Right renal cortex interstitium (tissue), 3 donors: ENCODE results near the gene LRMDA. TPM values are rescaled to one million over a fixed set of nuclear protein-coding genes. Genes with fewer than 3 reads are reported as not detected.
A peak's percentile ranks its signal among the peaks of the same experiment; 100 is the strongest.
"Not testable (repeated sequence)": the region's sequence is repeated elsewhere in the genome, so short reads cannot be mapped to it uniquely, and the experiment has no call there.

Source experiments
- DNase-seq, 3 donors: peaks; one replicate each; pipeline ENCODE4 v3.0.0-alpha.2; 2013; ENCODE audit warnings: low read depth in 3 of 3, low spot score in 2 of 3
- polyA plus RNA-seq, 3 donors: library from polyadenylated mRNA; unstranded; fragments of 120-200 nt; gene quantifications; one replicate each; pipeline ENCODE4 v1.2.1, GENCODE V29; 2013; ENCODE audit not compliant: insufficient read length in 3 of 3

The LRMDA gene
- polyA plus RNA-seq, 3 donors: 20.9 to 21.7 (median 21.2) TPM

- DNase-seq: no peak
Observed at GRCh38 chr10:76459016-76459730, 1027.7 kb downstream of the LRMDA start.

- no peak for DNase-seq
Observed at GRCh38 chr10:76461024-76461423, 1029.6 kb downstream of the LRMDA start.

GRCh38 chr10:76463111-76463510 is 1031.7 kb downstream of the LRMDA start:
- no peak for DNase-seq

GRCh38 chr10:76466836-76467503 is 1035.5 kb downstream of the LRMDA start:
- no peak for DNase-seq

- DNase-seq: no peak
Observed at GRCh38 chr10:76469675-76470074, 1038.3 kb downstream of the LRMDA start.

GRCh38 chr10:76479103-76479790 is 1047.8 kb downstream of the LRMDA start:
- DNase-seq: no peak

GRCh38 chr10:76481178-76481577 is 1049.8 kb downstream of the LRMDA start:
- DNase-seq: no peak

GRCh38 chr10:76487582-76487981 is 1056.2 kb downstream of the LRMDA start:
- DNase-seq: no peak

- no peak for DNase-seq
Observed at GRCh38 chr10:76488602-76489001, 1057.2 kb downstream of the LRMDA start.

GRCh38 chr10:76491216-76491615 is 1059.8 kb downstream of the LRMDA start:
- DNase-seq: no peak

GRCh38 chr10:76492026-76492425 is 1060.6 kb downstream of the LRMDA start:
- DNase-seq: no peak

- DNase-seq: no peak
Observed at GRCh38 chr10:76492678-76493472, 1061.5 kb downstream of the LRMDA start.

- no peak for DNase-seq
Observed at GRCh38 chr10:76497666-76498065, 1066.2 kb downstream of the LRMDA start.

GRCh38 chr10:76504823-76505222 is 1073.4 kb downstream of the LRMDA start:
- DNase-seq: no peak

- no peak for DNase-seq
Observed at GRCh38 chr10:76509446-76509845, 1078.0 kb downstream of the LRMDA start.

GRCh38 chr10:76514321-76514720 is 1082.9 kb downstream of the LRMDA start:
- DNase-seq: no peak

- no peak for DNase-seq
Observed at GRCh38 chr10:76514869-76515268, 1083.4 kb downstream of the LRMDA start.

- no peak for DNase-seq
Observed at GRCh38 chr10:76522547-76522946, 1091.1 kb downstream of the LRMDA start.

- DNase-seq: peak in 1 of 3 donors; percentile 3
Observed at GRCh38 chr10:76523246-76523645, 1091.8 kb downstream of the LRMDA start.

GRCh38 chr10:76523791-76524351 is 1092.4 kb downstream of the LRMDA start:
- peak in 2 of 3 donors; percentile 57 to 59 for DNase-seq

GRCh38 chr10:76526833-76527232 is 1095.4 kb downstream of the LRMDA start:
- not testable (repeated sequence) for DNase-seq
